HEK293T (cell line): Measurements from ENCODE around the gene RNF31.

Experiments
- BHLHE40 ChIP-seq: fragments of 450-650 bp; IDR thresholded peaks from 2 replicates; pipeline ENCODE4 v1.6.1; 2016; ENCODE audit warnings: mild to moderate bottlenecking, moderate library complexity, borderline replicate concordance
- CTBP1 ChIP-seq: fragments of 450-650 bp; IDR thresholded peaks from 2 replicates; pipeline ENCODE4 v1.6.1; 2016; ENCODE audit warnings: borderline replicate concordance
- ELF4 ChIP-seq: fragments of 450-650 bp; IDR thresholded peaks from 2 replicates; pipeline ENCODE4 v1.6.1; 2017; ENCODE audit warnings: antibody characterized with exemption
- FOXK2 ChIP-seq: fragments of 450-650 bp; IDR thresholded peaks from 2 replicates; pipeline ENCODE4 v1.6.1; 2016; ENCODE audit warnings: mild to moderate bottlenecking
- FOXM1 ChIP-seq: fragments of 450-650 bp; IDR thresholded peaks from 2 replicates; pipeline ENCODE4 v1.6.1; 2017; ENCODE audit warnings: mild to moderate bottlenecking, borderline replicate concordance
- HDGF ChIP-seq: fragments of 450-650 bp; IDR thresholded peaks from 2 replicates; pipeline ENCODE4 v1.6.1; 2017; ENCODE audit warnings: antibody characterized with exemption, borderline replicate concordance
- NFRKB ChIP-seq: fragments of 450-650 bp; IDR thresholded peaks from 2 replicates; pipeline ENCODE4 v1.6.1; 2016; ENCODE audit warnings: mild to moderate bottlenecking, moderate library complexity
- SUZ12 ChIP-seq: fragments of 450-650 bp; IDR thresholded peaks from 2 replicates; pipeline ENCODE4 v1.6.1; 2016; ENCODE audit warnings: mild to moderate bottlenecking
- TARDBP ChIP-seq: fragments of 450-650 bp; IDR thresholded peaks from 2 replicates; pipeline ENCODE4 v1.6.1; 2016
- ZNF384 ChIP-seq: fragments of 450-650 bp; IDR thresholded peaks from 2 replicates; pipeline ENCODE4 v1.6.1; 2016

- TF ChIP-seq ELF4: no peak
- TF ChIP-seq BHLHE40: no peak
- no peak for TF ChIP-seq NFRKB
- no peak for TF ChIP-seq FOXM1
- TF ChIP-seq ZNF384: no peak
- no peak for TF ChIP-seq FOXK2
- TF ChIP-seq HDGF: no peak
- no peak for TF ChIP-seq CTBP1
- TF ChIP-seq SUZ12: no peak
- TF ChIP-seq TARDBP: no peak
Measured at GRCh38 chr14:24151404-24152080, 4.2 kb downstream of the RNF31 start.
